Osteocyte (in vitro differentiated cells): ENCODE measurements around the gene THSD7A. TPM values are rescaled to one million over a fixed set of nuclear protein-coding genes. Genes with fewer than 3 reads are reported as not detected.

Experiments used
- DNase-seq: peaks from one replicate; pipeline ENCODE4 v3.0.0; 2021; ENCODE audit warnings: mixed read lengths; ENCODE audit not compliant: unreplicated experiment; ENCODE audit errors: extremely low spot score
- H3K27ac Mint-ChIP-seq: one replicate; pipeline ENCODE4 v1.8.0; 2021; ENCODE audit warnings: mild to moderate bottlenecking, mixed read lengths; ENCODE audit not compliant: unreplicated experiment
- H3K27me3 Mint-ChIP-seq: one replicate; pipeline ENCODE4 v1.8.0; 2021; ENCODE audit warnings: mixed read lengths; ENCODE audit not compliant: unreplicated experiment
- H3K36me3 Mint-ChIP-seq: one replicate; pipeline ENCODE4 v1.8.0; 2021; ENCODE audit warnings: mixed read lengths; ENCODE audit not compliant: unreplicated experiment
- H3K4me1 Mint-ChIP-seq: one replicate; pipeline ENCODE4 v1.8.0; 2021; ENCODE audit warnings: mixed read lengths; ENCODE audit not compliant: unreplicated experiment
- H3K4me3 Mint-ChIP-seq: one replicate; pipeline ENCODE4 v1.8.0; 2021; ENCODE audit warnings: mild to moderate bottlenecking, moderate library complexity, mixed read lengths; ENCODE audit not compliant: unreplicated experiment
- H3K9me3 Mint-ChIP-seq: one replicate; pipeline ENCODE4 v1.8.0; 2021; ENCODE audit warnings: mixed read lengths; ENCODE audit not compliant: unreplicated experiment
- CTCF ChIP-seq: fragments of 200-600 bp; sonication (generic); IDR thresholded peaks from 2 replicates; pipeline ENCODE4 v1.5.0; 2021; ENCODE audit warnings: antibody characterized with exemption, mild to moderate bottlenecking, moderate library complexity
- total RNA-seq: library from RNA; stranded (reverse); gene quantifications from 2 replicates; pipeline ENCODE4 v1.2.1, GENCODE V29; 2021

Gene THSD7A
- total RNA-seq, 1 donor from 2014 or later, result 2.0 TPM

GRCh38 chr7:11591943-11592342 lies 240.1 kb downstream of the THSD7A start:
- H3K9me3 Mint-ChIP-seq, result peaks cover 3% of the 10 kb centered on the region

GRCh38 chr7:11591055-11591633 lies 240.9 kb downstream of the THSD7A start:
- H3K36me3 Mint-ChIP-seq, result no peaks in the 10 kb centered on the region
- H3K4me1 Mint-ChIP-seq, result no peaks in the 10 kb centered on the region
- peaks cover 3% of the 10 kb centered on the region for H3K9me3 Mint-ChIP-seq
- TF ChIP-seq CTCF, result no peak
- H3K27ac Mint-ChIP-seq, result no peak overlapping the region
- DNase-seq, result no peak
- H3K27me3 Mint-ChIP-seq, result peaks cover 2% of the 10 kb centered on the region
- no peak overlapping the region for H3K4me3 Mint-ChIP-seq

More at GRCh38 chr7:11591943-11592342, 240.1 kb downstream of the THSD7A start:
- H3K27me3 Mint-ChIP-seq, result peaks cover 2% of the 10 kb centered on the region
- no peak for DNase-seq
- no peak overlapping the region for H3K4me3 Mint-ChIP-seq
- TF ChIP-seq CTCF, result no peak
- H3K27ac Mint-ChIP-seq, result no peak overlapping the region
- no peaks in the 10 kb centered on the region for H3K4me1 Mint-ChIP-seq
- no peaks in the 10 kb centered on the region for H3K36me3 Mint-ChIP-seq

- H3K27ac Mint-ChIP-seq, result no peak overlapping the region
- H3K36me3 Mint-ChIP-seq, result no peaks in the 10 kb centered on the region
- no peak overlapping the region for H3K4me3 Mint-ChIP-seq
- no peaks in the 10 kb centered on the region for H3K4me1 Mint-ChIP-seq
- H3K9me3 Mint-ChIP-seq, result no peaks in the 10 kb centered on the region
- no peak for DNase-seq
- TF ChIP-seq CTCF, result no peak
- H3K27me3 Mint-ChIP-seq, result peaks cover 2% of the 10 kb centered on the region
These were observed 242.7 kb downstream of the THSD7A start for GRCh38 chr7:11589251-11589650.

GRCh38 chr7:11587814-11588213 lies 244.2 kb downstream of the THSD7A start:
- Mint-ChIP-seq H3K9me3 (no peaks in the 10 kb centered on the region), H3K27me3 (peaks cover 2% of the 10 kb centered on the region), H3K4me1 (no peaks in the 10 kb centered on the region)

GRCh38 chr7:11587048-11587447 lies 244.9 kb downstream of the THSD7A start:
- H3K9me3 Mint-ChIP-seq, result no peaks in the 10 kb centered on the region

More at GRCh38 chr7:11587814-11588213, 244.2 kb downstream of the THSD7A start:
- no peak for TF ChIP-seq CTCF
- no peaks in the 10 kb centered on the region for H3K36me3 Mint-ChIP-seq
- DNase-seq, result no peak
- H3K27ac Mint-ChIP-seq, result no peak overlapping the region
- H3K4me3 Mint-ChIP-seq, result no peak overlapping the region

More at GRCh38 chr7:11587048-11587447, 244.9 kb downstream of the THSD7A start:
- TF ChIP-seq CTCF, result no peak
- no peaks in the 10 kb centered on the region for H3K4me1 Mint-ChIP-seq
- no peak for DNase-seq
- peaks cover 2% of the 10 kb centered on the region for H3K27me3 Mint-ChIP-seq
- H3K36me3 Mint-ChIP-seq, result no peaks in the 10 kb centered on the region
- H3K27ac Mint-ChIP-seq, result no peak overlapping the region
- H3K4me3 Mint-ChIP-seq, result no peak overlapping the region
